ENCODE results near the gene ANKRD34A.

DNA sequence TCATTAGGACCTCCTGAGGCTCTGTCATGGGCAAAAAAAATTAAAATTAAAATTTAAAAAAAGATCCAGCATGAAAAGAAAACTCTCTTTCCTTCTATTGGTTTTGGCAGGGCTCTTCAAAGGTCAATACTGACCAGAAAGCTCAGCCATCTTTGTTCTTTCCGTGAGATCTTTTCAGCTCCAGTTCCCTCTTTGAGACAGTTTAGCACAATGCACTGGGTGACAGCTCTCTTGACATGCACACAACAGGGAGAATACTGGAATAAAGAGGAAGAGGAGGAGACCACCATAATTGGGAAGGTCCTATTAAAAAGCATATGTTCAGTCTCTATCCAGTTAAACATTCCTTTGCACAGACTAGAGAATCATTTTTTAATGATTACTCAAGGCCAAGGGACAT, 12.8 kb downstream of the ANKRD34A start:
- TF ChIP-seq, protein P1, sequence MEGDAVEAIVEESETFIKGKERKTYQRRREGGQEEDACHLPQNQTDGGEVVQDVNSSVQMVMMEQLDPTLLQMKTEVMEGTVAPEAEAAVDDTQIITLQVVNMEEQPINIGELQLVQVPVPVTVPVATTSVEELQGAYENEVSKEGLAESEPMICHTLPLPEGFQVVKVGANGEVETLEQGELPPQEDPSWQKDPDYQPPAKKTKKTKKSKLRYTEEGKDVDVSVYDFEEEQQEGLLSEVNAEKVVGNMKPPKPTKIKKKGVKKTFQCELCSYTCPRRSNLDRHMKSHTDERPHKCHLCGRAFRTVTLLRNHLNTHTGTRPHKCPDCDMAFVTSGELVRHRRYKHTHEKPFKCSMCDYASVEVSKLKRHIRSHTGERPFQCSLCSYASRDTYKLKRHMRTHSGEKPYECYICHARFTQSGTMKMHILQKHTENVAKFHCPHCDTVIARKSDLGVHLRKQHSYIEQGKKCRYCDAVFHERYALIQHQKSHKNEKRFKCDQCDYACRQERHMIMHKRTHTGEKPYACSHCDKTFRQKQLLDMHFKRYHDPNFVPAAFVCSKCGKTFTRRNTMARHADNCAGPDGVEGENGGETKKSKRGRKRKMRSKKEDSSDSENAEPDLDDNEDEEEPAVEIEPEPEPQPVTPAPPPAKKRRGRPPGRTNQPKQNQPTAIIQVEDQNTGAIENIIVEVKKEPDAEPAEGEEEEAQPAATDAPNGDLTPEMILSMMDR (IDR thresholded peaks at IDR 0.05), result no peak
- no peak for TF ChIP-seq ZFX (IDR thresholded peaks at IDR 0.05; ENCODE audit: borderline replicate concordance)
